ENCODE results near the gene UCK2.
"Not testable (repeated sequence)": the region's sequence is repeated elsewhere in the genome, so short reads cannot be mapped to it uniquely, and the experiment has no call there.

UCK2 gene

GRCh38 chr1:165827268-165828102, at the start of gene UCK2:
UCK2 (plus strand) TSS chr1:165827614; CDS start chr1:165827834, 220 bp downstream.
- in situ Hi-C loops (cut with HindIII; ENCODE audit: low sequenced_read_pairs): loop anchor here (5.0 kb wide), 1 partner anchor 65 kb away; no protein-coding TSS in a partner anchor
- no peak for DNase-seq (ENCODE audit: low read depth)
- H3K4me3 ChIP-seq (ENCODE audit: low read depth, low read length): peak within 1 kb of the TSS; percentile 90
- no peak for TF ChIP-seq CTCF (IDR thresholded peaks at IDR 0.05; ENCODE audit: low read depth, low read length, missing control alignments)

GRCh38 chr1:165778197-165778596, 49.2 kb upstream of the UCK2 start:
- H3K4me3 ChIP-seq (ENCODE audit: low read depth, low read length); in situ Hi-C loops (cut with HindIII; ENCODE audit: low sequenced_read_pairs); DNase-seq (ENCODE audit: low read depth): not testable (repeated sequence)

- DNase-seq (ENCODE audit: low read depth); H3K4me3 ChIP-seq (ENCODE audit: low read depth, low read length); in situ Hi-C loops (cut with HindIII; ENCODE audit: low sequenced_read_pairs): not testable (repeated sequence)
Observed at GRCh38 chr1:165783519-165783918, 43.9 kb upstream of the UCK2 start.

- H3K4me3 ChIP-seq (ENCODE audit: low read depth, low read length): no peak overlapping the region
- in situ Hi-C loops (cut with HindIII; ENCODE audit: low sequenced_read_pairs): no loop called here
- no peak for TF ChIP-seq CTCF (IDR thresholded peaks at IDR 0.05; ENCODE audit: low read depth, low read length, missing control alignments)
- DNase-seq (ENCODE audit: low read depth): no peak
Observed at GRCh38 chr1:165787741-165788140, 39.7 kb upstream of the UCK2 start.

GRCh38 chr1:165793951-165794350, 33.5 kb upstream of the UCK2 start:
- DNase-seq (ENCODE audit: low read depth): no peak
- no peak for TF ChIP-seq CTCF (IDR thresholded peaks at IDR 0.05; ENCODE audit: low read depth, low read length, missing control alignments)
- H3K4me3 ChIP-seq (ENCODE audit: low read depth, low read length): no peak overlapping the region
- in situ Hi-C loops (cut with HindIII; ENCODE audit: low sequenced_read_pairs): no loop called here

GRCh38 chr1:165795894-165796293, 31.5 kb upstream of the UCK2 start:
- H3K4me3 ChIP-seq (ENCODE audit: low read depth, low read length): no peak overlapping the region
- no peak for DNase-seq (ENCODE audit: low read depth)
- TF ChIP-seq CTCF (IDR thresholded peaks at IDR 0.05; ENCODE audit: low read depth, low read length, missing control alignments): no peak
- in situ Hi-C loops (cut with HindIII; ENCODE audit: low sequenced_read_pairs): no loop called here

GRCh38 chr1:165799387-165799786, 28.0 kb upstream of the UCK2 start:
- in situ Hi-C loops (cut with HindIII; ENCODE audit: low sequenced_read_pairs): no loop called here
- DNase-seq (ENCODE audit: low read depth): no peak
- no peak for TF ChIP-seq CTCF (IDR thresholded peaks at IDR 0.05; ENCODE audit: low read depth, low read length, missing control alignments)
- no peak overlapping the region for H3K4me3 ChIP-seq (ENCODE audit: low read depth, low read length)

- in situ Hi-C loops (cut with HindIII; ENCODE audit: low sequenced_read_pairs); DNase-seq (ENCODE audit: low read depth); H3K4me3 ChIP-seq (ENCODE audit: low read depth, low read length): not testable (repeated sequence)
Observed at GRCh38 chr1:165804513-165804912, 22.9 kb upstream of the UCK2 start.
